ACHN (cell line): ENCODE results near the gene GALNT17.

Experiments
- DNase-seq: peaks from one replicate; pipeline ENCODE4 v3.0.0-alpha.2; 2015
- in situ Hi-C: cut with HindIII; loops from 2 replicates; pipeline ENCODE4 v1.10.0; 2017; ENCODE audit warnings: low sequenced_read_pairs, low pct_ligation_motif_present, low pct_unique_long_range_greater_than_20kb

The GALNT17 gene

DNA sequence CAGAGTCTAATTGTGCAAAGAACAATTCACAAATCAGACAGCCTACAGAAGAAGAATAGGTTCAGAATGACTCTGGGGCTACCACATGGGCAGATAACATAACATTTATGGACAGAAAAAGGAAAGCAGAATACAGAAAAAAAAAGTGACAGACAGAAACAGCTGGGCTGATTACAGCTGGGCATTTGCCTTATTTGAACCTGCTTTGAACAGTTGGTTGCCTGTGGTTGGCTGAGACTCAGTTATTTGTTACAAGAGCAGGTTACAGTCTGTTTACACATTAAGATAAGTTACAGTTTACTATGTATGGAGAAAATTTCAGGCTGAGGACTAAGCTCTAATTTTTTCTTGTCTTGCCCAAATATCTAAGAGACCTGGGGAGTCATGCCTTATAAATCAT lies 327.2 kb downstream of the GALNT17 start:
- DNase-seq, result no peak
- in situ Hi-C loops, result no loop called here

GRCh38 chr7:71461572-71461971 lies 329.6 kb downstream of the GALNT17 start:
- in situ Hi-C loops, result no loop called here
- DNase-seq, result no peak

DNA sequence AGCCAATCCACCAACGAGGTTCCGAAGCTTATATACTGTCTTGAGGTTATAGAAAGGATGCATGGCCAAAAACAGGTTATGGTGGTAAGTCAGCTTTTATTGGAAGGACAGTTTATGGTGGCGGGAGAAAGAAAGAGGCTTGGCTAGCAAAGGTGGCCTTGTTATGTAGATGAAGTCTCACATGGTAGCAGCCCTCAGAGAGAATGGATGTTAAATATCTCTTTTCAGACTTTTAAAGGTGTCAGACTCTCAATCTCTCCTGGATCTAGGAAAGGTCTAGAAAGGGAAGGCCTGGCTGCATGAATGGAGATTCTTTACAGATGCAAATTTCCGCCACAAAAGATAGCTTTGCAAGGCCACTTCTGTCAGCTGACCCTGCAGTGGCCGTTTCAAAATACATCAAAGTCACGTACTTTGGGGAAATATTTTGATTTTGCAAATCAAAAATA lies 333.8 kb downstream of the GALNT17 start:
- in situ Hi-C loops, result no loop called here

DNA sequence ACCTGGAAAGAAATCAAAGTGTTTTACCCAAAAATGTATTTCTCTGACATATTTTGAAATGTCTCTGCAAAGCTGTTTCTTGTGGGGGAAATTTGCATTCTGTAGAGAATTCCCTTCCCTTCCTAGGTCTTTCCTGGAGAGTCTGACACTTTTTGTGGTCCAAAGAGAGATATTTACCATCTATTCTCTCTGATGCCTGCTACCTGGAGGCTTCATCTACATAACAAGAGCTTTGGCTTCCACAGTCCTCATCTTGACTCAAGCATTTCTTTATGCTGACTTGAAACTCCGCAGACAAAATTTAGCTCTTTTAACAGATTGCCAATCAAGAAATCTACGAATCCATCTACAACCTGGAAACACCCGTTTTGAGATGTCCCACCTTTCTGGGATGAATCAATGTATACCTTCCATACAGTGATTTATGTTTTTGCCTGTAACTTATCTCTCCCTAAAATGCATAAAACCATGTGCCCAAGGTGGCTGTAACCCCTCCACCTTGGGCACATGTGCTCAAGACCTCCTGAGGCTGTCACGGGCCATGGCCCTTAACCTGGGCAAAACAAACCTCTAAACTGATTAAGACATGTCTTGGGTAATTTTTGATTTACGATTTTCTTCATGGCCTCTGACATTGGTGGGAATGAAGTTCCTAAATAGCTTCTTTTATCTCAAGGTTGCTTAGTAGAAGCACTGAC lies 334.7 kb downstream of the GALNT17 start:
- in situ Hi-C loops, result no loop called here
- DNase-seq, result no peak

More for the DNA sequence above, 333.8 kb downstream of the GALNT17 start:
- DNase-seq, result no peak

GRCh38 chr7:71470326-71470725 lies 338.4 kb downstream of the GALNT17 start:
- DNase-seq, result no peak
- in situ Hi-C loops, result no loop called here

DNA sequence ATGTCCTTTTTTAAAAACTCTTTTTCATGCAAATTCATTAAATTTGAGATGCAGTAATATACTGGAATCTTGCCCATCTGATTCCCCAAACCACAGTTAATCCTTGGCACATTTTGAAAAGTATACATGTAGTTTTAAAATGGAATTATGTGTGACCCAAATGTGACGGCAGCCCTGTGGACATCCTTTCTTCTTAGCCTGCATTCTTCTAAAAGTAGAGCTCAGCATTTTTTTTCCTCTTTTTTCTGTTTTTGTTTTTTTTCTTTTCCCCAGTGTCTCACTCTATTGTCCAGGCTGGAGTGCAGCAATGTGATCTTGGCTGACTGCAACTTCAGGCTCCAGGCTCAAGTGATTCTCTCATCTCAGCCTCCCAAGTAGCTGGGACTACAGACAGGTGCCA lies 338.9 kb downstream of the GALNT17 start:
- in situ Hi-C loops, result no loop called here
- no peak for DNase-seq

DNA sequence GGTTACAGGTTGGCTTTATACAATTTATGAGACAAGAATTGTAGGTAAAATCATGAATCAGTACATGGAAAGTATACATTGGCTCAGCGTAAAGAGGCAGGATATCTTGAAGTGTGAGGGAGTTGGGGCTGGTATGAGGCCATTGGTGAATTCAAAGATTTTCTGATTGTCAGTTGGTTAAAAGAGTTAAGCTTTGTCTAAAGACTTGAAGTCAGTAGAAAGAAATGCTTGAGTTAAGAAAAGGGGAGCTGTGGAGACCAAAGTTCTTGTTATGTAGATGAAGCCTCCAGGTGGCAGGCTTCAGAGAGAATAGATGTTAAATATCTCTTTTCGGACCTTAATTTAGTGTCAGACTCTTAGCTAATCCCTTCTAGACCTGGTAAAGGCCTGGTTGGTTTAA lies 341.0 kb downstream of the GALNT17 start:
- in situ Hi-C loops, result no loop called here
- DNase-seq, result no peak

DNA sequence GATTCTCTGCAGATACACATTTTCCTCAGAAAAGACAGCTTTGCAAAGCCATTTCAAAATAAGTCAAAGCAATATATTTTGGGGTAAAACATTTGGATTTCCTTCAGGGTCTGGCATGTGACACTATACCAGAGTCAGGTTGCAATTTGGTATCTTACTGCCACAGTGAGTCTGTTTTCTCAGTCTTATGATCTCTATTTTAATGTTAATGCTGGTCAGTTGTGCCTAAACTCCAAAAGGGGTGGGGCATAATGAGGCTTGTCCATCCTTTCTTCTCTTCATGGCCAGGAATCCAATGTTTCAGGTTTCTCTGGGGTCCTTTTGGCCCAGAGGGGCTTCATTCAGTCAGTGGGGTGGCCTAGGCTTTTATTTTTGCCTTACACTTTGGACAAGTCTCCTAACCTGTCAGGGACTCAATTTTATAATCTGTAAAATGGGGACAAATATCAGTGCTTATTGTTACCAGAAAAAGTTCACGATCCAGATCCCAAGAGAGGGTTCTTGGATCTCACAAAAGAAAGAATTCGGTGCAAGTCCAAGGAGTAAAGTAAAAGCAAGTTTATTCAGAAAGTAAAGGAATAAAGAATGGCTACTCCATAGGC lies 341.5 kb downstream of the GALNT17 start:
- in situ Hi-C loops, result no loop called here
- no peak for DNase-seq

DNA sequence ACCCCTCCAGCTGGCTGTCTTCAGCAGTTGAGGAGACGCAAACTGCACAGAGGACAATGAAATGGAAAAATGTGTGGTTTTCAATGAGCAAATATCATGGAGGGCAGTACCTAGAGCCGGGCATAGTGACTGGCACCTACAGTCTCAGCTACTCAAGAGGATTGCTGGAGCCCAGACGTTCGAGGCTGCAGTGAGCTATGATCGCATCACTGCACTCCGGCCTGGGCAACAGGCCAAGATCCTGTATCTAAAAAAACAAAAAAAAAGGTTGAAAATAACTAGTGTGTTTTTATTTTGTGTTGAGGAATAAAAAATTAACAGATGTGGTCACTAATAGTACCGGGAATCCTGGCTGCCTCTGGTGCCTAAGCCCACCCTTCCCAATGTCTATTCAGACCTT lies 345.5 kb downstream of the GALNT17 start:
- DNase-seq, result no peak
- in situ Hi-C loops, result no loop called here

DNA sequence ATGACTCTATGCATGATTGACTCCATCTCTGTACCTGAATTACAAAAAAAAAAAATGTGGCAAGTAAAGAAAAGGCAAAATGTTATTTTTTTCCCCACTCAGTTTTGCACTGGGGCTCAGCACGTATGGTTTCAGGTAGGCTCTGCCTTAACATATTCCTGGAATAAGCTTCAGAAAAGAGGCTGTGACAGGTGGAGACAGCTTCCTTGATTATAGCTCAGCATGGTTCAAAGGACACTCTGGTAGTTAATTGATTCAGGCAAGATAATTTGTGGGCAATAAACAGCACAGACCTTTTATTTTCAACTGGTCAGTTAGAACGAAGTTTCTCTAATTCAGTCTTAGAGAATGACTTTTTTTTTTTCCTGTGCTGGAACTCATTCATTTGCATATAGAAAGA lies 347.3 kb downstream of the GALNT17 start:
- no peak for DNase-seq
- in situ Hi-C loops, result no loop called here

GRCh38 chr7:71480791-71481190 lies 348.8 kb downstream of the GALNT17 start:
- no peak for DNase-seq
- in situ Hi-C loops, result no loop called here

DNA sequence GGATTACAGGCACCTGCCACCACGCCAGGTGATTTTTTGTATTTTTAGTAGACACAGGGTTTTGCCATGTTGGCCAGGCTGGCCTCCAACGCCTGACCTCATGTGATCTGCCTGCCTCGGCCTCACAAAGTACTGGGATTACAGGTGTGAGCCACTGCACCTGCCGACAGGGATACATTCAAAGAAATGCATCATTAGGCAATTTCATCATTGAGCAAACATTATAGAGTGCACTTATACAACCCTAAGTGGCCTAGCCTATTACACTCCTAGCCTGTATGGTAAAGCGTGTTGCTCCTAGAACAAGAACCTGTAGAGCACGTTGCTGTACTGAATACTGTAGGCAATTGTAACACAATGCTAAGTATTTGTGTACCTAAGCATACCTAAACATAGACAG lies 350.3 kb downstream of the GALNT17 start:
- in situ Hi-C loops, result no loop called here
- DNase-seq, result no peak

DNA sequence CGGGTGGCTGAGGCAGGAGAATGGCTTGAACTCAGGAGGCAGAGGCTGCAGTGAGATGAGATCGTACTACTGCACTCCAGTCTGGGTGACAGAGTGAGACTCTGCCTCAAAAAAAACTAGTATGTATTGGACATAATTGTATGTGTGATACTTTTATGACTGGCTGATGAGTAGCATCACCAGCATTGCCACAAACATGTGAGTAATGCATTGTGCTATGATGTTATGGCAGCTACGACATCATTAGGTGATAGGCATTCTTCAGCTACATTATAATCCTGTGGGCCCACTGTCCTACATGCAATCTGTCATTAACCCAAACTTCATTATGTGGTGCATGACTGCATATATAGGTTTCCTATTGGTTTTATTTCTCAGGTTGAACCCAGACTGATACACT lies 352.4 kb downstream of the GALNT17 start:
- no peak for DNase-seq
- in situ Hi-C loops, result no loop called here

- in situ Hi-C loops, result no loop called here
- DNase-seq, result no peak
Measured at GRCh38 chr7:71485586-71485985, 353.6 kb downstream of the GALNT17 start.

- in situ Hi-C loops, result no loop called here
- DNase-seq, result no peak
Measured at GRCh38 chr7:71486414-71486813, 354.5 kb downstream of the GALNT17 start.

- in situ Hi-C loops, result no loop called here
- no peak for DNase-seq
Measured at GRCh38 chr7:71486856-71487628, 355.1 kb downstream of the GALNT17 start.

- no peak for DNase-seq
- in situ Hi-C loops, result no loop called here
Measured at GRCh38 chr7:71488308-71488707, 356.4 kb downstream of the GALNT17 start.

GRCh38 chr7:71491336-71491735 lies 359.4 kb downstream of the GALNT17 start:
- in situ Hi-C loops, result no loop called here
- no peak for DNase-seq

DNA sequence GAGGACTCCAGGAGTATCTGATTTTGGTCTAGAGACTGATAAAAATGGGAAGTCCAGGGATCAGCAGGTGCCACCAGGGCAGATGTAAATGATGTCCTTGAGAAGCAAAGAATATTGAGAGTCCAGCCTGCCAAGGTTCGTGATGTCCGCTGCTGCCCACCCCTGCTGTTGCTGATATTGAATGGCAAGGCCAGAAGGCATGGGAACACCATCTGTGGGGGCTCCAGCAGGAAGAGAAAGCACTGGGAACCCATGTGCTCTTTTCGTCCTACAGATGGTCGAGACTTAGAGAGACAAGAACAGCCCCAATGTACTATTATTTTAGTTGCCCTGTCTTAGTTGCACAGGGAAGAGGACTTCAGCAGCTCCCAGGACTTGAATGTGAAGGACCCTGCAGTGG lies 363.9 kb downstream of the GALNT17 start:
- in situ Hi-C loops, result no loop called here
- DNase-seq, result no peak
